AG08395 (cell line): ENCODE measurements around the gene LMOD1.
A peak's percentile ranks its signal among the peaks of the same experiment; 100 is the strongest.
"Not testable (repeated sequence)": the region's sequence is repeated elsewhere in the genome, so short reads cannot be mapped to it uniquely, and the experiment has no call there.

Experiments used
- DNase-seq: peaks from one replicate; pipeline ENCODE4 v3.0.0; 2012; ENCODE audit warnings: mixed read lengths, low spot score

LMOD1 gene

DNA sequence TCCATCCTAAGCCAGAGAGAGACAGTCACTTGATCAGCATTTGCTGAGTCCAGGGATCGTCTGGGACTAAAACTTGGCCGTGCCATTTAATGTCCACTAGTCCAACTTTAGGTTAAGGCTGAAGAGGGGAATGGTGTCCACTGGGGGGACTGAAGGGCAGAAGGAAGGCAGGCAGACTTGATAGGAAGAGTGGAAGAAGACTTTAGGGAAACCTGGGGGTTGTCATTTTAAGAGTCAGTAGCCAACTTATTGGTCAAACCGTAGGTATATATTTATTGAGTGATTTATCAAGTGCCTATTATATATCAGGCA lies 1.3 kb upstream of the LMOD1 start:
- DNase-seq = no peak

DNA sequence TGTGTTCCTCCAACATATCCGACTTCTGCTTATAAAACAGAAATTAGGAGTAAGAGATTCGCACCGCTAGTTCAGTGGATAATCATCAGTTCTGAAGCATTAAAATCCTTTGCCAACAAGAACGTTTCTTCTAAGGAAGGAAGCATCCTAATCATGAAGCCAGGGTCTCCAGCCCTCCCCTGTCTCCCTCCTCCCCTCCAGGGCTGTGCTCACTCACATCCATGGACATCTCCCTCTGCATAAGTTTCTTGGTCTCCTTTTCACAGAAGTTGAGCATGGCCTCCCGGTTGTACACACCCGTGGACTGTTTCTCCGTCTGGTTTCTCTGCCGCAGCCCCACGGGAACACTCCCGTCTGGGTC lies 505 bp downstream of the LMOD1 start:
- no peak for DNase-seq

DNA sequence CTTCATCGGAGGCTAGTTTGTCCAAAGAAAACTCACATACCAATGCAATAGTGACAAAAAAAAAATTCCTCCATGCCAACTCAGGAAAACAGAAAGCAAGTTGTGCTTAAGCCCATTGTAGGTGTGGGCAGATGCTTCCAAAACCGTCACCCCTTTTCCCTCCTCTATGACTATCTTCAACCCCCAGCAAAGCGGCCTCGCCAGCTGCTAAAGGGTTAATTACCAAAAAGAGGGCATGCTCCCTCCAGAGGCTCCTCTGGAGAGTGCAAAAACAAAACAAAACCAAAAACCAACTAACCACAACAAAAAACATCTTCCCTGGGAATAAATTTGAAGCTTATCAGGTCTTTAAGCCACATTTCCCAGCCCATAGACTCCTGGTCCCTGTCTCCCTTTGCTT lies 1.2 kb downstream of the LMOD1 start:
- no peak for DNase-seq

DNA sequence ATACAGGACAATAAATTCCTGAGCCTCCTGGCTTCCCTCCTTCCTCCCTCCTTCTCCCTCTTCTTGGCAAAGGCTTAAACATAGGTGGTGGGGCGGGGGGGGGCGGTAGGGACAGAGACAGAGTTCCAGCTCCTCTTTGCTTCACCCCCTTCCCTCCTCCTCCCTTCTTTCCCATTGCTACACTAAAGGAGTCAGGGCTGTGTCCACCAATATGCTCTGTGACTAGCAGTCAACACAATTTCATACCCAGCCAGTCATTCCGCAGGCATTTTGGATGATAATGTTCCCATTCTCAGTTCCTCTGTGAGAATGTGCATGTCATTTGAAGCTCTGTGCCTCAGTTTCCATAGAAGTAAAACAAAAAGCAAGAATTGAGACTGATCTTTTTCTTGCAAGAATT lies 1.7 kb downstream of the LMOD1 start:
- no peak for DNase-seq

- no peak for DNase-seq
Measured at GRCh38 chr1:201944002-201944401, 2.3 kb downstream of the LMOD1 start.

DNA sequence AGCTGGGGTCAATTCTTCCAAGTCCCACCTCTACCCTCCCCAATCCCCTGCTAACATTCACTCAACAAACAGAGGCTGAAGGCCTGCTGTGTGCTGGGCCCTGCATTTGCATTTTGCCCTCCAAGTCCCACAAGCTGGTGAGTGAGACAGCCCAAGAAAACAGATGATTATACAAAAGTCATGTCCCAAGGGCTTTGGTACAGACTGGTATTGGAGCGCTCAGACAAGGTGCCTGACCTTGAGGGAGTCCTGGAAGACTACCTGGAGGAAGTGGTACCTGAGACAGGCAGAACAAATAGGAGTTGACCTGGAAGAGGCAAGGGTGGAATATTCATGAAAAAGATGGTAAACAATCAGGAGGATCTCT lies 4.2 kb downstream of the LMOD1 start:
- DNase-seq = no peak

DNA sequence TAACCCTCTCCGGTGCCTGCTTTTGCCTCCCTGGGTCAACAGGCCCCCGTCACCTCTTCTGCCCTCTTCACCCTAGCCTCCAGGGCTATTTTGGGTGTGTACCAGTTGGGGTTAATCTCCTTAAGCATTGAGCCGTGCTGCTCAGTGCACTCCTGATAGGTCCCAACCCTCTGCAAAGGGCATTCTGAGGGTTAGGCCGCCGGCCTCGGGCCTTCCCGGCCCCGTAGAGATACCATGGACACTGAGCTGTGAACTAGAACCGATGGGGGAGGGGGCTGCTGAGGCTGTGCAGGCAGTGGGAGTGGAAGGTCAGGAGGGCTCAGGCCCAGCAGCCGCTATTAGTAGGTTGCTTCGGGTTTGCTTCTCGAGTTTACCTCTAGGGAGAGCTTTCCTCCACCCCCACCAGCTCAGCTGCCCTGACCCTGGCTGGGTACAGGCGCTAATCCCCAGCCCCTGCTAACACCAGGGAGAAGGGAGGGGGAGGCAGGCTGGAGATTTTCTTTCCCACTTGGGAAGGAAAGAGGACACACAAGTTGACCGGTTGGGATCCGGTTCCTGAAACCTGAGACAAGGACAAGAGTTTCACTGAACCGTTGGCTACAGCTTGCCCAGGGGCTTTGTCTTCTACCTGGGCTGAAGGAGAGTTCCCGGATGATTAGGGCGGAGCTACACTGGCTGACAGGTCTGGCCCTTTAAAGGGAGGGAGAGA lies 4.8 kb downstream of the LMOD1 start:
- DNase-seq = no peak

- not testable (repeated sequence) for DNase-seq
Measured at GRCh38 chr1:201940316-201940715, 6.0 kb downstream of the LMOD1 start.

GRCh38 chr1:201939574-201939973 lies 6.8 kb downstream of the LMOD1 start:
- no peak for DNase-seq

- no peak for DNase-seq
Measured at GRCh38 chr1:201939148-201939547, 7.2 kb downstream of the LMOD1 start.

DNA sequence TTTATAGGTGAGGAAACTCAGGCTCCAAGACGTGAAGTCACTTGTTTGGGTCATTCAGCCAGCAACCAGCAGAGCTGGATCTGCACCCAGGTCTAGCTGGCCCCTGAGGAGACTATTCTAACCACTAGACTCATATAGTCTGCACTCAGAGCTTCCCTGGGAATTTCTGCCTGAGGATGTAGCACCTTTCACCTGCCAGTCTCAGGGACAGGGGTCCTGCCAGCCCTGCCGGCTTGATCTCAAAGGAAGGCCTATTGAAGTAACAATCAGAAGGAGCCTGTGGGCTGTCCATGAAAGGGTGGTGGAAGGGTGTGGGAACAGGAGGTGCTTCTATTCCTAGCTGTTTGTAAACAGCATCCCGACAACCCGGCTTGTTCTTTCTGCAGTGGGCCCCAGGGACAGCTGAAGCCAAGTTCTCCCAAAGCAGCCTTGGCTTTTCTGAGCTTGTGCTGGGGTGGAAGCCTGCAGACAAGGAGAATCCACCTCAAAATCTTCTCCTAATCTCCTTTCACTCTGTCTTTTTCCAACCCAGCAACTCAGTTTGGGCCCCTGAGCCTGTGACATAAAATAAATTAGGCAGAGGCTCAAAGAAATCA lies 7.8 kb downstream of the LMOD1 start:
- no peak for DNase-seq

GRCh38 chr1:201937624-201938213 lies 8.6 kb downstream of the LMOD1 start:
- DNase-seq = peak; percentile 73

GRCh38 chr1:201933840-201934430 lies 12.4 kb downstream of the LMOD1 start:
- peak; percentile 33 for DNase-seq

DNA sequence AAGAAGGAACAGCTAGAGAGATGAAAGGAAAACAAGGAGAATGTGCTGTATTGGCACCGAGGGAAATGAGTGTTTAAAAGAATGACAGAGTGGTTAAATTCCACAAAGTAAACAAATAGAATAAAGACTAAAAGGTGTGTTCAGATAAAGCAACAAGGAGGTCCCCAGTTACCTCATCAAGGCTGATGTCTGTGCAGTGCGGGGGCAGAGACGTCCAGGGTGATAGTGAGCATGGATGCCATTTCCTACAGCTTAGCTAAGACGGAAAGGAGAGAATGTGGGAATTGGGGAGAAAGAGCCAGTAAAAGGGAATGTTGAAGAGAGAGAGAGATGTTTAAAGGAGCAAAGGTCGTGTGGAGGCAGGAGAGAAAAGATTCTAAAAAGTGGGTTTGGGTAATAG lies 15.5 kb downstream of the LMOD1 start:
- no peak for DNase-seq

DNA sequence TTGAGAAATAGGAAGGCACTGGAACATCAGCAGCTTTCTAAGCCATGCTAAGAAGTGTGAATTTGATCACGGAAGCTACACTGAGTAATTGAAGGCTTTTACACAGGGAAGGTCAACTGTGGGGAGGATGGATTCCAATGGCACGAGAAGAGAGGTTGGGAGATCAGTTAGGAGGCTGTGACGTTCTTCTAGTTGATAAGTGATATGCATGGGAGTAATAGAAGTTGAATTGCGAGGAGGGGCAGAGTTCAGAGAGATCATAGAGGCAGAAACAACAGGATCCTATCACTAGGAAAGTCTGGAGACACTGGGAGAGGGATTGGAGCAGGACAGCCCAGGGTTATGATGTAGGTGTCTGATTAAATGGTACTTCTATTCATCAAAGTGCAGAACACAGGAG lies 16.2 kb downstream of the LMOD1 start:
- no peak for DNase-seq

DNA sequence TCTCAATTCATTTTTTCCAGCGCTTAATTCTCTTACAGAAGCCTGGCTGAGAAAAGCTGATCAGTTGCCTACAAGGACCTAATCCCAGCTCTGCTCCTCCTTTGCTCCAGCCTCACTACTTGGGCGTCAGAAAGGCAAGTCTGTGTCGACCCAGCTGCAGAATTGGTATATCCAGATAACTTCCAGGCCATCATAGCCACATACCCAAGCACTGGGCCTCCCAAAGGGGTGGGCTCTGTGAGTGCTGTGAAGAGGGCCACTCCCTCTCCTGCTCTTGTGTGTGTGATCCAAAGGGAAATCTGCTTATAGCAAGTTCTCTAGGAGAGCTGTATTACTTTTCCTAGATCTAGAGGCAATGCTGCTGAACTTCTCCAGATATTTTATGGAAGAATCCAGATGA lies 18.1 kb downstream of the LMOD1 start:
- DNase-seq = no peak

DNA sequence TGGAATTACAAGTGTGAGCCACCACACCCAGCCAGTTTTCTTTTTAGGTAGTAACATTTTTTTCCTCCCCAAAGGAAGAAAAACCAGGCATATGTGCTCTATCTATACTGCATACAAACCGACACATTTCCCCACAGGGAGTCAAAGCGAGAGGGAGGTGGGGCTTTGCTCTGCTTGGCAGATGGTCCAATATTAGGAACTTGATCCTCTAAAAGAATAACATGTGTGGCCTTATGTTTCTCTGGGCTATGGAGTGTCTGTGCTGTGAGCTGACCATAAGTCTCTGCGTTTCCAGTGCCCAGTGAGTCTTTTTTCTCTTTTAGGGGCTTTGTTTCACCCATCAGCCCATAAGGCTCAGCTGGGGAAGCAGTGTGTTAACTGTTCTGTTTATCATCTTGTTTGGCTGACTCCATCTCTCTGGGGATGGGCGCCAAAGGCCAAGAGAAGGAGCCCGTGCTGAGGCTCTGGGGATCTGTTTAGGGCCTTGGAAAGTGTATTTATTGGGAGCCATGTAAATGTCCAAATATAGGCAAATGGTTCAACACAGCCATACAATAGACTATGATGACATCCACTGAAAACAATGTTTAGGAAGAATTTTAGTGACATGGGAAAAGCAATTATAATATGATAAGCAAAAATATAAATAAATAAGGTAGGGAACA lies 20.2 kb downstream of the LMOD1 start:
- DNase-seq = no peak

DNA sequence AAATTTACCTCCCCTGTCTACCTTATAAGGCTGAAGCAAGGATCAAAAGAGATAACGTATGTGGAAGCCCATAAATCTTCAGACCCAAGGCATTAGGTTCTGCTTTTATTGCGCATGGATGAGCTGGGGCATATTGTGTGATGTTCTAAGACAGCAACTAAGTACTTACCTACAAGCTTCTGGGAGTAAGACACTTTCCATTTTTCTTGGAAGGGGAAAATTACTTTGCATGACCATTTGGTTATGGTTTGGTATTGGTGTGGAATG lies 21.1 kb downstream of the LMOD1 start:
- DNase-seq = no peak

DNA sequence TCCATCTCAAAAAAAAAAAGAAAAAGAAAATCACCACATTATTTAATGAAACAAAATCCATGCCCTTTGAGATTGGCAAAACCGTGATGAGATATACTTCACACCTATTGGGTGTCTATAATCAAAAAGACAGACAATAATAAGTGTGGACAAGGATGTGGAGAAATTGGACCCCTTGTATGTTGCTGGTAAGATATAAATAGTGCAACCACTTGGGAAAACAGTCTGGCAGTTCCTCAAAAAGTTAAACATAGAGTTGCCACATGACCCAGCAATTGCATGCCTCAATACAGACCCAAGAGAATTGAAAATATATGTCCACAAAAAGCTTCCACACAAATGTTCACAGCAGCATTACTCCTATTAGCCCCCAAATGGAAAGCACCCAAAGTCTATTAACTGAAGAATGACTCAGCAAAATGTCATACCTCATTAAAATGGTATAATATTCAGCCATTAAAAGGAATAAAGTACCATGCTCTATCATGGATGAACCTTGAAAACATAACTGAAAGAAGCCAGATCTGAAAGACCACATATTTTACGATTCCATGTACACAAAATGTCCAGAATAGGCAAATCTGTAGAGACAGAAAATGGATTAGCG lies 24.3 kb downstream of the LMOD1 start:
- no peak for DNase-seq

DNA sequence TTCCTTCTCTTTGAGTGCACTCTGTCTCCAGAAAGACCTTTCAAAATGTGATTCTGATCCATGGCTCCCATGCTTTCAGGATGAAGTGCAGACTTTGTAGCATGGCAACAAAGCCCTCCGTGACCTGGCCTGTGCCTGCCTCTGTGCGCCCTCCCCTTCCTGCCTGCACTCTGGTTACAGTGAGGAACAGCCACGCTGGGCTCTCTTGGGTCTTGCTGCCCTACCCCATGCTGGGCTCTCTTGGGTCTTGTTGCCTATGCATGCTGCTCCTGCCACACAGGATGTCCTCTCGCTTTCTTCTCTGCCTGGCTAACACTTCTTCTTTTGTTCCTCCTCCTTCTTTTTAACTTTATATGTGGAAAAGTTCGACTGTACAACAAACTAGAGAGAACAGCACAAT lies 28.0 kb downstream of the LMOD1 start:
- DNase-seq = no peak

GRCh38 chr1:201917362-201918033 lies 28.9 kb downstream of the LMOD1 start:
- peak; percentile 79 for DNase-seq

- DNase-seq = peak; percentile 61
Measured at GRCh38 chr1:201916649-201917249, 29.6 kb downstream of the LMOD1 start.
